Activated CD8-positive, alpha-beta memory T cell treated with anti-CD3 and anti-CD28 coated beads for 36 hours (primary cell): ENCODE measurements around the gene DYNLT1. TPM values are rescaled to one million over a fixed set of nuclear protein-coding genes. Genes with fewer than 3 reads are reported as not detected.
"Not testable (repeated sequence)": the region's sequence is repeated elsewhere in the genome, so short reads cannot be mapped to it uniquely, and the experiment has no call there.

ENCODE experiments used
- CTCF ChIA-PET: fragments of 350-600 bp; sonication (Branson Sonifier 250); formaldehyde crosslinking; loops from one replicate; lab custom pipeline; 2021; ENCODE audit warnings: antibody characterized with exemption; lab: Charles Lee
- POLR2A ChIA-PET: fragments of 350-600 bp; sonication (Branson Sonifier 250); formaldehyde crosslinking; loops from one replicate; lab custom pipeline; 2021; ENCODE audit warnings: antibody characterized with exemption; lab: Charles Lee
- total RNA-seq, 2 experiments: library from RNA; stranded (reverse); gene quantifications; one replicate each; pipeline ENCODE4 v1.2.3, GENCODE V29; 2021

The DYNLT1 gene
- total RNA-seq, 2 experiments from 2014 or later, result 90.6 to 100 TPM

GRCh38 chr6:158630938-158631616 is 13.5 kb downstream of the DYNLT1 start:
- ChIA-PET CTCF (interaction anchor here (1.2 to 1.5 kb wide), 2 partner anchors 13 to 73 kb away, joined by 4 read pairs; no protein-coding TSS in a partner anchor), POLR2A (interaction anchor here (1.0 kb wide), 1 partner anchor 8 kb away, joined by 3 read pairs; no protein-coding TSS in a partner anchor)

- ChIA-PET POLR2A (interaction anchor here (1.0 to 1.4 kb wide), 2 partner anchors 9 to 16 kb away, joined by 3 read pairs; no protein-coding TSS in a partner anchor), CTCF (interaction anchor here (1.2 to 1.5 kb wide), 2 partner anchors 14 to 74 kb away, joined by 4 read pairs; no protein-coding TSS in a partner anchor)
These were observed 14.9 kb downstream of the DYNLT1 start for GRCh38 chr6:158629367-158630221.

- ChIA-PET CTCF (interaction anchor here (0.9 kb wide), 1 partner anchor 408 kb away, joined by 3 read pairs; no protein-coding TSS in a partner anchor), POLR2A (no interaction called here)
These were observed 16.0 kb downstream of the DYNLT1 start for GRCh38 chr6:158628542-158628941.

GRCh38 chr6:158627940-158628211 is 16.7 kb downstream of the DYNLT1 start:
- ChIA-PET CTCF (interaction anchor here (0.9 kb wide), 1 partner anchor 407 kb away, joined by 3 read pairs; no protein-coding TSS in a partner anchor), POLR2A (no interaction called here)

- ChIA-PET POLR2A (no interaction called here), CTCF (no interaction called here)
These were observed 17.2 kb downstream of the DYNLT1 start for GRCh38 chr6:158627168-158627939.

- CTCF ChIA-PET, result no interaction called here
- POLR2A ChIA-PET, result no interaction called here
These were observed 18.0 kb downstream of the DYNLT1 start for GRCh38 chr6:158626360-158627167.

GRCh38 chr6:158625881-158626305 is 18.6 kb downstream of the DYNLT1 start:
- ChIA-PET POLR2A (no interaction called here), CTCF (no interaction called here)

GRCh38 chr6:158624684-158625682 is 19.6 kb downstream of the DYNLT1 start:
- POLR2A ChIA-PET, result no interaction called here
- CTCF ChIA-PET, result no interaction called here

- ChIA-PET POLR2A (interaction anchor here (0.6 kb wide), 1 partner anchor 31 kb away, joined by 5 read pairs; no protein-coding TSS in a partner anchor), CTCF (no interaction called here)
These were observed 21.9 kb downstream of the DYNLT1 start for GRCh38 chr6:158622545-158623190.

GRCh38 chr6:158621694-158622544 is 22.6 kb downstream of the DYNLT1 start:
- ChIA-PET CTCF (interaction anchor here (1.3 kb wide), 1 partner anchor 38 kb away, joined by 4 read pairs; no protein-coding TSS in a partner anchor), POLR2A (interaction anchor here (0.6 kb wide), 1 partner anchor 32 kb away, joined by 5 read pairs; no protein-coding TSS in a partner anchor)

GRCh38 chr6:158620963-158621693 is 23.4 kb downstream of the DYNLT1 start:
- ChIA-PET POLR2A (no interaction called here), CTCF (interaction anchor here (0.6 to 1.3 kb wide), 2 partner anchors 38 to 70 kb away, joined by 3 to 4 read pairs; no protein-coding TSS in a partner anchor)

- CTCF ChIA-PET, result interaction anchor here (0.6 kb wide), 1 partner anchor 71 kb away, joined by 3 read pairs; no protein-coding TSS in a partner anchor
- POLR2A ChIA-PET, result no interaction called here
These were observed 24.4 kb downstream of the DYNLT1 start for GRCh38 chr6:158619922-158620801.

GRCh38 chr6:158618289-158618688 is 26.3 kb downstream of the DYNLT1 start:
- CTCF ChIA-PET, POLR2A ChIA-PET: not testable (repeated sequence)

- CTCF ChIA-PET, POLR2A ChIA-PET: not testable (repeated sequence)
These were observed 29.9 kb downstream of the DYNLT1 start for GRCh38 chr6:158614606-158615005.
